ENCODE results near the gene AGTR1. TPM values are rescaled to one million over a fixed set of nuclear protein-coding genes. Genes with fewer than 3 reads are reported as not detected.

Gene AGTR1
- total and polyA plus RNA-seq, 10 of the 15 experiments (the other 5 are each of a cell fraction or from before 2014, with no cell fraction given), result not detected

DNA sequence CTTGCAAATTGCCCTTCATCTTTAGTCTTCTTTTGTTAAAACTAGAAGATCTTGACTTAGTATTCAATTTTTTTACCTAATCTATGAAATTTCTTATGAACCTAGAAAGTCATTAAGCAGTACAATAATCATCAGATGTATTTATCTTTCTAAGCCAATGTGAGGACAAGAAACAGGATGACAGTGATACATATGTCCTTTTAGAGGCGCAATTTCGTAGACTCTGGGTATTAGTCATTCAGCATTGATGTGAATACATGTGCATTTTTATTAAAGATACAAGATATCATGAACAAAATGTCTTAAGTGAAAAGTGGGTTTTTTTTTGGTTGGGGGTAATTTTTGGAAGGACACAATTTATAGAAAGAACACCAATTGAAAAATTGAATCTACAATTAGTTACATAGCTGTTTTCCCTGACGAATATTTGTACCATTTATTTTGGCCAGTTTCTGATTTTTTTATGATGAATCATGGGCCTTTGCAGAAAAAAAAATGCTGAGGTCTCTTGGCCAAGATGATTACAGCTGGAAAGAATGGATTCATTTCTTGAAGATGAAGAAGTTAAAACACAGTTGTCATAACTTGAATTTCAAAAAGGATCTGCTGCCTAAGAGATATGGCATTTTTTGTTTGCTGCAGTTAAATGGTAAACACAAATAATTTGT, 48.9 kb upstream of the AGTR1 start:
- H3K4me3 ChIP-seq, result no peak overlapping the region
- H3K4me1 ChIP-seq (ENCODE audit: control insufficient read depth, insufficient read depth, low read length), result no peaks in the 10 kb centered on the region
- in situ Hi-C loops (cut with MboI) (no loop called here), intact Hi-C loops (cut with micrococcal nuclease; ENCODE audit: unreplicated experiment) (no loop called here)
- H3K79me2 ChIP-seq (ENCODE audit: control insufficient read depth, insufficient read depth, low read length), result no peaks in the 10 kb centered on the region
- DNase-seq (ENCODE audit: low read depth, low spot score) (no peak), FAIRE-seq (no peak), ATAC-seq (no peak)
- H3K9me3 ChIP-seq (replicated peaks; ENCODE audit: control insufficient read depth, insufficient read depth, low read length), result no peaks in the 10 kb centered on the region
- ChIA-PET CTCF (interaction anchor here (0.6 kb wide), 1 partner anchor 364 kb away, joined by 3 read pairs; no protein-coding TSS in a partner anchor), SMC1A (ENCODE audit: uncharacterized antibody, unreplicated experiment) (interaction anchor here (0.9 kb wide), 1 partner anchor 9 kb away, joined by 3 read pairs; no protein-coding TSS in a partner anchor), RAD21 (ENCODE audit: unreplicated experiment) (no interaction called here), POLR2A (no interaction called here)
- H3K9ac ChIP-seq (ENCODE audit: control insufficient read depth, insufficient read depth, low read length), result no peak overlapping the region
- no peaks in the 10 kb centered on the region for H4K20me1 ChIP-seq (ENCODE audit: control insufficient read depth, insufficient read depth)
- H2AFZ ChIP-seq (ENCODE audit: control insufficient read depth, low read depth, low read length), result no peak overlapping the region
- H3K4me2 ChIP-seq (ENCODE audit: control insufficient read depth, insufficient read depth), result no peak overlapping the region
- no peaks in the 10 kb centered on the region for H3K36me3 ChIP-seq (ENCODE audit: control insufficient read depth in 2 of 2, insufficient read depth in 2 of 2, low read length in 1 of 2)
- no peak for TF ChIP-seq HDAC6 (IDR thresholded peaks at IDR 0.05; ENCODE audit: unreplicated experiment)
- no peak for TF ChIP-seq JUND (IDR thresholded peaks at IDR 0.05; ENCODE audit: low read depth, low read length)
- TF ChIP-seq MTA2 (IDR thresholded peaks at IDR 0.05; ENCODE audit: low read depth), result no peak
- no peak for TF ChIP-seq ZBED1 (IDR thresholded peaks at IDR 0.05; ENCODE audit: borderline replicate concordance)
- no peak for TF ChIP-seq TAF1 (IDR thresholded peaks at IDR 0.05; ENCODE audit: borderline replicate concordance, low read depth, low read length)
- TF ChIP-seq, protein P1, sequence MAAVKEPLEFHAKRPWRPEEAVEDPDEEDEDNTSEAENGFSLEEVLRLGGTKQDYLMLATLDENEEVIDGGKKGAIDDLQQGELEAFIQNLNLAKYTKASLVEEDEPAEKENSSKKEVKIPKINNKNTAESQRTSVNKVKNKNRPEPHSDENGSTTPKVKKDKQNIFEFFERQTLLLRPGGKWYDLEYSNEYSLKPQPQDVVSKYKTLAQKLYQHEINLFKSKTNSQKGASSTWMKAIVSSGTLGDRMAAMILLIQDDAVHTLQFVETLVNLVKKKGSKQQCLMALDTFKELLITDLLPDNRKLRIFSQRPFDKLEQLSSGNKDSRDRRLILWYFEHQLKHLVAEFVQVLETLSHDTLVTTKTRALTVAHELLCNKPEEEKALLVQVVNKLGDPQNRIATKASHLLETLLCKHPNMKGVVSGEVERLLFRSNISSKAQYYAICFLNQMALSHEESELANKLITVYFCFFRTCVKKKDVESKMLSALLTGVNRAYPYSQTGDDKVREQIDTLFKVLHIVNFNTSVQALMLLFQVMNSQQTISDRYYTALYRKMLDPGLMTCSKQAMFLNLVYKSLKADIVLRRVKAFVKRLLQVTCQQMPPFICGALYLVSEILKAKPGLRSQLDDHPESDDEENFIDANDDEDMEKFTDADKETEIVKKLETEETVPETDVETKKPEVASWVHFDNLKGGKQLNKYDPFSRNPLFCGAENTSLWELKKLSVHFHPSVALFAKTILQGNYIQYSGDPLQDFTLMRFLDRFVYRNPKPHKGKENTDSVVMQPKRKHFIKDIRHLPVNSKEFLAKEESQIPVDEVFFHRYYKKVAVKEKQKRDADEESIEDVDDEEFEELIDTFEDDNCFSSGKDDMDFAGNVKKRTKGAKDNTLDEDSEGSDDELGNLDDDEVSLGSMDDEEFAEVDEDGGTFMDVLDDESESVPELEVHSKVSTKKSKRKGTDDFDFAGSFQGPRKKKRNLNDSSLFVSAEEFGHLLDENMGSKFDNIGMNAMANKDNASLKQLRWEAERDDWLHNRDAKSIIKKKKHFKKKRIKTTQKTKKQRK (IDR thresholded peaks at IDR 0.05; ENCODE audit: low read depth, low read length), result no peak
- no peak for TF ChIP-seq ETV6 (conservative IDR thresholded peaks at IDR 0.05 in 1 of 2, IDR thresholded peaks at IDR 0.05 in 1 of 2; ENCODE audit: borderline replicate concordance in 1 of 2, low read depth in 1 of 2)
- no peak for TF ChIP-seq FOXK2 (IDR thresholded peaks at IDR 0.05)
- no peak for TF ChIP-seq RBBP5 (conservative IDR thresholded peaks at IDR 0.05)
- no peak for TF ChIP-seq IKZF2 (IDR thresholded peaks at IDR 0.05)
- TF ChIP-seq ZNF622 (IDR thresholded peaks at IDR 0.05), result no peak
- no peak for TF ChIP-seq MYB (IDR thresholded peaks at IDR 0.05; ENCODE audit: borderline replicate concordance, low read depth, low read length)
- TF ChIP-seq KAT2A (conservative IDR thresholded peaks at IDR 0.05; ENCODE audit: control insufficient read depth, low read depth, low read length), result no peak
- no peak for TF ChIP-seq SUPT20H (IDR thresholded peaks at IDR 0.05; ENCODE audit: borderline replicate concordance, control insufficient read depth, low read depth, low read length)
- no peak for TF ChIP-seq CHD4 (IDR thresholded peaks at IDR 0.05)
- no TSS peak for BruUV-seq (replicated peaks)
- no peak overlapping the region for H3K27ac ChIP-seq (ENCODE audit: control insufficient read depth, insufficient read depth)
- WGBS (ENCODE audit: insufficient coverage, insufficient replicate concordance, low lambda C conversion rate, missing lambda C conversion rate), result 54% methylated on average over 3 of the region's 3 CpGs
- H3K27me3 ChIP-seq (replicated peaks in 1 of 2; ENCODE audit: control insufficient read depth in 2 of 2, insufficient read depth in 2 of 2, low read length in 1 of 2), result no peaks in the 10 kb centered on the region
